Activated naive CD4-positive, alpha-beta T cell treated with anti-CD3 and anti-CD28 coated beads, Interleukin-2, amount 50 U/mL, for 16 hours (primary cell): ENCODE data around the gene ARHGAP5.

Source experiments
- DNase-seq: peaks from one replicate; pipeline ENCODE4 v3.0.0-alpha.2; 2020

Gene ARHGAP5

GRCh38 chr14:32185097-32185496, 108.0 kb downstream of the ARHGAP5 start:
- no peak for DNase-seq

- no peak for DNase-seq
These were observed 109.1 kb downstream of the ARHGAP5 start for GRCh38 chr14:32186248-32186647.

- no peak for DNase-seq
These were observed 112.7 kb downstream of the ARHGAP5 start for GRCh38 chr14:32189811-32190210.

GRCh38 chr14:32190673-32191072, 113.6 kb downstream of the ARHGAP5 start:
- DNase-seq = no peak

- DNase-seq = no peak
These were observed 115.7 kb downstream of the ARHGAP5 start for GRCh38 chr14:32192712-32193373.

- DNase-seq = no peak
These were observed 116.4 kb downstream of the ARHGAP5 start for GRCh38 chr14:32193532-32193931.

- no peak for DNase-seq
These were observed 118.5 kb downstream of the ARHGAP5 start for GRCh38 chr14:32195636-32196035.

- DNase-seq = no peak
These were observed 120.8 kb downstream of the ARHGAP5 start for GRCh38 chr14:32197919-32198318.

GRCh38 chr14:32200368-32201192, 123.5 kb downstream of the ARHGAP5 start:
- DNase-seq = no peak

- peak; percentile 83 for DNase-seq
These were observed 124.2 kb downstream of the ARHGAP5 start for GRCh38 chr14:32201193-32201815.

GRCh38 chr14:32201816-32202490, 124.8 kb downstream of the ARHGAP5 start, which contains the start of gene RNU6-7:
Gene RNU6-7, plus strand, starts transcription at chr14:32202045.
- peak; percentile 45 for DNase-seq

GRCh38 chr14:32202491-32202997, 125.4 kb downstream of the ARHGAP5 start:
- no peak for DNase-seq

- peak; percentile 90 for DNase-seq
These were observed 126.1 kb downstream of the ARHGAP5 start, which contains the start of gene RNU6-8 for GRCh38 chr14:32202998-32203882. Gene RNU6-8, minus strand, starts transcription at chr14:32203269.

GRCh38 chr14:32203928-32204357, 126.8 kb downstream of the ARHGAP5 start:
- peak; percentile 18 for DNase-seq

- no peak for DNase-seq
These were observed 128.4 kb downstream of the ARHGAP5 start for GRCh38 chr14:32205554-32205953.

- no peak for DNase-seq
These were observed 128.9 kb downstream of the ARHGAP5 start for GRCh38 chr14:32205984-32206383.

- no peak for DNase-seq
These were observed 129.4 kb downstream of the ARHGAP5 start for GRCh38 chr14:32206552-32206951.

GRCh38 chr14:32208490-32208889, 131.4 kb downstream of the ARHGAP5 start:
- no peak for DNase-seq
